Liver (tissue), 9 donors: ENCODE measurements around the gene DHX35. TPM values are rescaled to one million over a fixed set of nuclear protein-coding genes. Genes with fewer than 3 reads are reported as not detected.
"Not testable (repeated sequence)": the region's sequence is repeated elsewhere in the genome, so short reads cannot be mapped to it uniquely, and the experiment has no call there.

Experiments used
- DNase-seq: peaks from one replicate; pipeline ENCODE4 v3.0.0-alpha.2; 2017; ENCODE audit warnings: low spot score
- H3K27ac ChIP-seq, 2 donors: one replicate each; pipeline ENCODE4 v1.7.0; 2013; ENCODE audit warnings: inconsistent platforms in 2 of 2, low read length in 2 of 2, control low read depth in 1 of 2, low read depth in 1 of 2, mild to moderate bottlenecking in 1 of 2
- H3K27me3 ChIP-seq, 4 donors: one replicate each; pipeline versions ENCODE4 v1.6.1 to v1.7.0; 2013; ENCODE audit warnings: low read length in 3 of 4, inconsistent platforms in 1 of 4, mild to moderate bottlenecking in 1 of 4, moderate library complexity in 1 of 4; ENCODE audit not compliant: control insufficient read depth in 4 of 4, insufficient read depth in 4 of 4
- H3K36me3 ChIP-seq, 4 donors: one replicate each; pipeline versions ENCODE4 v1.6.1 to v1.7.0; 2013; ENCODE audit warnings: low read length in 3 of 4, mild to moderate bottlenecking in 3 of 4, low read depth in 1 of 4, moderate library complexity in 1 of 4; ENCODE audit not compliant: control insufficient read depth in 4 of 4, insufficient read depth in 3 of 4
- H3K4me1 ChIP-seq, 4 donors: one replicate each; pipeline versions ENCODE4 v1.6.1 to v1.7.0; 2013; ENCODE audit warnings: low read length in 3 of 4, mild to moderate bottlenecking in 3 of 4, moderate library complexity in 1 of 4; ENCODE audit not compliant: control insufficient read depth in 4 of 4, insufficient read depth in 4 of 4
- H3K4me3 ChIP-seq, 3 donors: one replicate each; pipeline versions ENCODE4 v1.6.1 to v1.7.0; 2013; ENCODE audit warnings: low read length in 3 of 3, control low read depth in 1 of 3, low read depth in 1 of 3, mild to moderate bottlenecking in 1 of 3
- H3K9ac ChIP-seq, 2 donors: one replicate each; pipeline ENCODE4 v1.7.0; 2013; ENCODE audit warnings: low read length in 2 of 2, mild to moderate bottlenecking in 2 of 2, moderate library complexity in 2 of 2, control low read depth in 1 of 2, low read depth in 1 of 2
- H3K9me3 ChIP-seq, 4 donors: one replicate each; pipeline versions ENCODE4 v1.6.1 to v1.7.0; 2013; ENCODE audit warnings: low read length in 3 of 4; ENCODE audit not compliant: control insufficient read depth in 4 of 4
- ATF3 ChIP-seq: IDR thresholded peaks from 2 replicates; pipeline ENCODE4 v1.6.1; 2016; ENCODE audit warnings: antibody characterized with exemption
- CTCF ChIP-seq: fragments of 150-350 bp; IDR thresholded peaks from 2 replicates; pipeline ENCODE4 v1.5.1; 2017; ENCODE audit warnings: improper control_type of control experiment, low read depth, low read length; ENCODE audit not compliant: missing input control
- EGR1 ChIP-seq, 2 donors: IDR thresholded peaks; 2 replicates each; pipeline ENCODE4 v1.6.1; 2016 to 2018; ENCODE audit warnings: antibody characterized with exemption in 2 of 2, low read depth in 2 of 2
- FOXA1 ChIP-seq: IDR thresholded peaks from 2 replicates; pipeline ENCODE4 v1.6.1; 2016; ENCODE audit warnings: antibody characterized with exemption
- FOXA2 ChIP-seq: IDR thresholded peaks from 2 replicates; pipeline ENCODE4 v1.6.1; 2016; ENCODE audit warnings: antibody characterized with exemption
- GABPA ChIP-seq, 2 donors: IDR thresholded peaks in 1 of 2; conservative IDR thresholded peaks in 1 of 2; 2 replicates each; pipeline ENCODE4 v1.6.1; 2016; ENCODE audit warnings: antibody characterized with exemption in 2 of 2, mild to moderate bottlenecking in 1 of 2, moderate library complexity in 1 of 2
- HNF4A ChIP-seq, 2 donors: conservative IDR thresholded peaks; 2 replicates each; pipeline ENCODE4 v1.6.1; 2016; ENCODE audit warnings: antibody characterized with exemption in 2 of 2, mild to moderate bottlenecking in 2 of 2
- JUND ChIP-seq, 2 donors: IDR thresholded peaks; 2 replicates each; pipeline ENCODE4 v1.6.1; 2016; ENCODE audit warnings: antibody characterized with exemption in 2 of 2
- MAX ChIP-seq: IDR thresholded peaks from 2 replicates; pipeline ENCODE4 v1.6.1; 2016; ENCODE audit warnings: antibody characterized with exemption
- NR2F2 ChIP-seq: IDR thresholded peaks from 2 replicates; pipeline ENCODE4 v1.6.1; 2016; ENCODE audit warnings: antibody characterized with exemption
- RAD21 ChIP-seq, 2 donors: IDR thresholded peaks; 2 replicates each; pipeline ENCODE4 v1.6.1; 2016; ENCODE audit warnings: antibody characterized with exemption in 2 of 2, mild to moderate bottlenecking in 2 of 2
- REST ChIP-seq: IDR thresholded peaks from 2 replicates; pipeline ENCODE4 v1.6.1; 2016; ENCODE audit warnings: antibody characterized with exemption, mild to moderate bottlenecking
- TAF1 ChIP-seq: conservative IDR thresholded peaks from 2 replicates; pipeline ENCODE4 v1.6.1; 2016; ENCODE audit warnings: antibody characterized with exemption, mild to moderate bottlenecking
- YY1 ChIP-seq: IDR thresholded peaks from 2 replicates; pipeline ENCODE4 v1.6.1; 2016; ENCODE audit warnings: antibody characterized with exemption, mild to moderate bottlenecking
- WGBS: extraction: QIAGEN DNeasy Blood & Tissue Kit; methylation state at CpG from one replicate; pipeline ENCODE4 v1.1.7; 2013; 5-methylcytosine and 5-hydroxymethylcytosine counted together
- polyA plus RNA-seq, 2 donors: library from polyadenylated mRNA; stranded (reverse) in 1 of 2; unstranded in 1 of 2; fragments of 200-250 nt in 1 of 2; fragments of >200 nt in 1 of 2; fragmentation: Nextera tagmentation in 1 of 2; extraction: Ambion mirVana in 1 of 2; gene quantifications; one replicate each; pipeline versions ENCODE4 v1.2.1 to v1.2.3, GENCODE V29; 2013 to 2015
- total RNA-seq, 2 donors: library from RNA; depleted of rRNA; stranded (reverse); fragments of >200 nt; gene quantifications; one replicate each; pipeline ENCODE4 v1.2.3, GENCODE V29; 2014
- donor health status: healthy.
- donor health status: healthy.
- donor health status: healthy.
- donor health status: healthy.
- donor health status: healthy.

DHX35 gene
- total and polyA plus RNA-seq, 4 donors = 2.7 to 10.6 (median 4.8) TPM

- no peak for TF ChIP-seq REST
- no peak for TF ChIP-seq FOXA1
- TF ChIP-seq NR2F2 = no peak
- TF ChIP-seq JUND (IDR thresholded peaks at IDR 0.05) = no peak
These were observed 4.1 kb upstream of the DHX35 start (continued) for GRCh38 chr20:38957915-38958485.

DNA sequence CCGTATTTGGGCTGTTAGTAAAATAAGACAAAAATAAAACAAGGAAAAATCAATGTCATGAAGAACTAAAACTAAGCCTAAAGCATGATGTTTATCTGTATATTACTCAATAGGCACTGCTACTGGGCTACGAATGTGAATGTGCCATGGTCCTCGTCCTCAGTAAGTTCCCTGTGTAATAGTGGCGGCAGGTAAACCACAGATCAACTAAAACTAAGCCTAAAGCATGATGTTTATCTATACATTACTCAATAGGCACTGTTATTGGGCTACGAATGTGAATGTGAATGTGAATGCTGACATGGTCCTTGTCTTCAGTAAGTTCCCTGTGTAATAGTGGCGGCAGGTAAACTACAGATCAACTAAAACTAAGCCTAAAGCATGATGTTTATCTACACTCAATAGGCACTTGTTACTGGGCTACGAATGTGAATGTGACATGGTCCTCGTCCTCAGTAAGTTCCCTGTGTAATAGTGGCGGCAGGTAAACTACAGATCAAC lies 1.9 kb upstream of the DHX35 start:
- H3K36me3 ChIP-seq, H3K9me3 ChIP-seq, H3K9ac ChIP-seq, H3K27ac ChIP-seq, H3K4me3 ChIP-seq, H3K27me3 ChIP-seq, DNase-seq: not testable (repeated sequence)
- peaks cover 2 to 20% (median 17%) of the 10 kb centered on the region in 4 donors for H3K4me1 ChIP-seq
- WGBS = 96% methylated on average over 9 of the region's 9 CpGs

DNA sequence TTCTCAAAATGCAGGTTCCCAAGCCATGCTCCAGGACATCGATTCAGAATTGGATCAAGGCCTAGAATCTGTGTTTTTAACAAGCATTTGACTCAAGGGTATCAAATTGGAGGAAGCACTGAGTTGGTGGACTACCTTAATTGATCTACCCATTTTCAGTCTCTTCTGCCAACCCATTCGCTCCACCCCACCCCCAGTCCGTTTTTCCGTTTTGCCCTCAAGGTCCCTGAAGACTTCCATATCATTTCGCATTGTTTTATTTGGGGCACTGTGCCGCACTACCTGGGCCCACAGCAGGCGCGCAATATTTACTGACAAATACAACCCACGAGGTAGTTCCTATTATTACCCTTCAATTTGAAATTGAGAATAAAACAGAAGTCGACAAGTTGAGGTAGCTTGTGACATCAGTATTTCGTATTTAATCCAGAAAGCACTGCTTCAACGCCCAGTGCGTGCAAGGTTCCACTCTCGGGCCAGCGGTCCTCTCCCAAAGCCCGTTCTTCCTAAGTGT lies 557 bp upstream of the DHX35 start:
- peak overlapping the region; percentile 73 to 90 (median 80) for H3K4me3 ChIP-seq
- peak overlapping the region; percentile 8 to 36 for H3K27ac ChIP-seq
- no peak for TF ChIP-seq EGR1 (IDR thresholded peaks at IDR 0.05; ENCODE audit: low read depth in 2 of 2)
- TF ChIP-seq CTCF = peak; percentile 11
- H3K4me1 ChIP-seq = peaks cover 2 to 20% (median 17%) of the 10 kb centered on the region in 4 donors
- WGBS = 9% methylated on average over 16 of the region's 16 CpGs
- H3K27me3 ChIP-seq = no peaks in the 10 kb centered on the region
- no peaks in the 10 kb centered on the region for H3K36me3 ChIP-seq
- no peak overlapping the region for H3K9ac ChIP-seq
- DNase-seq = no peak
- H3K9me3 ChIP-seq = no peaks in the 10 kb centered on the region

- whole genome bisulfite sequencing = 3% methylated on average over 5 of the region's 5 CpGs
- Histone ChIP-seq H3K4me1 (peaks cover 2 to 20% (median 17%) of the 10 kb centered on the region in 4 donors), H3K9ac (peak overlapping the region; percentile 81 to 89), H3K9me3 (no peaks in the 10 kb centered on the region), H3K27me3 (no peaks in the 10 kb centered on the region), H3K4me3 (peak overlapping the region; percentile 90 to 96 (median 96)), H3K27ac (peak overlapping the region; percentile 86 to 87), H3K36me3 (no peaks in the 10 kb centered on the region)
- TF ChIP-seq EGR1 (IDR thresholded peaks at IDR 0.05; ENCODE audit: low read depth in 2 of 2) = no peak
- no peak for TF ChIP-seq MAX
- TF ChIP-seq HNF4A (conservative IDR thresholded peaks at IDR 0.05) = no peak
- TF ChIP-seq NR2F2 = no peak
- no peak for TF ChIP-seq TAF1
- no peak for TF ChIP-seq FOXA1
- TF ChIP-seq FOXA2 = no peak
- no peak for TF ChIP-seq JUND (IDR thresholded peaks at IDR 0.05)
- no peak for TF ChIP-seq RAD21 (IDR thresholded peaks at IDR 0.05)
- no peak for TF ChIP-seq ATF3
- TF ChIP-seq YY1 = no peak
- TF ChIP-seq GABPA (IDR thresholded peaks at IDR 0.05 in 1 of 2, conservative IDR thresholded peaks at IDR 0.05 in 1 of 2) = no peak
- no peak for DNase-seq
These were observed 821 bp downstream of the DHX35 start for GRCh38 chr20:38962928-38963401.
